Limb (tissue), 2 donors: Measurements from ENCODE around the gene FAAH.
A peak's percentile ranks its signal among the peaks of the same experiment; 100 is the strongest.
"Not testable (repeated sequence)": the region's sequence is repeated elsewhere in the genome, so short reads cannot be mapped to it uniquely, and the experiment has no call there.

Experiments
- DNase-seq, 2 donors: peaks; one replicate each; pipeline ENCODE4 v3.0.0-alpha.2; 2016; ENCODE audit errors: extremely low spot score in 2 of 2

FAAH gene

DNA sequence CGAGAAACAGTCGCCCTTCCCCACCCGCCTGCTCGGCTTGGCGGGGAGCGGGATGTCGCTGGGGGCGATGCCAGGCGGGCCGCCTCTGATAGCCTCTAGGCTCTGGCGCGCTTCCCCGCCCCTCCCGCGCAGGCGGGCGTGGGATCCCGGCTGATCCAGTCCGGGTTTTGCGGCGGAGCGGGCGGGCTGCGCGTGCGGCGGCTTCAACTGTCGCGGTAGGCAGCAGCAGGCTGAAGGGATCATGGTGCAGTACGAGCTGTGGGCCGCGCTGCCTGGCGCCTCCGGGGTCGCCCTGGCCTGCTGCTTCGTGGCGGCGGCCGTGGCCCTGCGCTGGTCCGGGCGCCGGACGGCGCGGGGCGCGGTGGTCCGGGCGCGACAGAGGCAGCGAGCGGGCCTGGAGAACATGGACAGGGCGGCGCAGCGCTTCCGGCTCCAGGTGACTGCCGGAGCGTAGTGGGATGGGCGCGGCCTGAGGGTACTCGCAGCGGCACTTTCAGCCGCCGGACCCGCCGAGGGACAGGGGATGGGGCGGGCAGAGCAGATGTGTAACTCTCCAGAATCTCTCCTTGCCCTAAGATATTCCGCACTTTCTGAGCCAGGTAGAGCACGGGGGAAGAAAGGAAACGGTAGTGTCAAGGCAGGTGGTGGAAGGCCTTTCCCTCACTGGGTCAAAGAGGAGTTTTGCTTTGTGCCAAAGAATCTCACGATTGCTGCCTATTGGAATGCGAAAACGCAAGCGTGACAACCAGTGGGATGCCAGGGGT lies at the start of gene FAAH:
FAAH (plus strand) TSS at position 210 of the 764 bp plus-strand sequence; CDS start at position 242, 32 bp downstream.
- peak; percentile 25 to 85 for DNase-seq

DNA sequence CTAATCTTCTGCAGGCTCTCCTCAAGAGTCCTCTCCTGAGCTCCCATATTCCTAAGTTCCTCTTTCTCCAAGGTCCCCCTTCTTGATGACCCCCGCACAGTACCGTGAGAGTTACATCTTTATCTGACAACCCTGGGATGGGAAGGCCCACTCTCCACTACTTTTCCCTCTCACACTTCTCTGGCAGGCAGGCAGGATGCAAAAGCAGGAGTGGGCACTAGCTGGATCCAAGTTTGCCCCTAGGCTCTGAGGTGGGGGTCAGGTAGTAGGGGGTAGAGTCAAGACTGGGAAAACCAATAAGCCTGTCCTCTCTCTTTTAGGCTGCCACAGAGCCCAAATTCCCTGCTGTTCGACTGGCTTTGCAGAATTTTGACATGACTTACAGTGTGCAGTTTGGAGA lies 49.6 kb upstream of the FAAH start:
- DNase-seq = no peak

- no peak for DNase-seq
These were observed 48.8 kb upstream of the FAAH start for GRCh38 chr1:46345281-46345680.

- DNase-seq = no peak
These were observed 41.8 kb upstream of the FAAH start for GRCh38 chr1:46352363-46352762.

DNA sequence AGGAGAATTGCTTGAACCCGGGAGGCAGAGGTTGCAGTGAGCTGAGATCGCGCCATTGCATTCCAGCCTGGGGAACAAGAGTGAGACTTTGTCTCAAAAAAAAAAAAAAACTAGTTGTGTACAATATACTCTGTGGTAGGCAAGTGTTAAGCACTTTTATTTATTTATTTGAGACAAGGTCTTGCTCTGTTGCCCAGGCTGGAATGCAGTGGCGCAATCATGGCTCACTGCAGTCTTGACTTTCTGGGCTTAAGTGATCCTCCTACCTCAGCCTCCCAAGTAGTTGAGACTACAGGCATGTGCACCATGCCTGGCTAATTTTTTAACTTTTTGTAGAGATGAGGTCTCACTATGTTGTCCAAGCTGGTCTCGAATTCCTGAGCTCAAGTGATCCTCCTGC lies 38.2 kb upstream of the FAAH start:
- DNase-seq = not testable (repeated sequence)

GRCh38 chr1:46362158-46362557 lies 32.0 kb upstream of the FAAH start:
- no peak for DNase-seq

- DNase-seq = no peak
These were observed 31.0 kb upstream of the FAAH start for GRCh38 chr1:46363121-46363520.

GRCh38 chr1:46364612-46365011 lies 29.5 kb upstream of the FAAH start:
- no peak for DNase-seq

- not testable (repeated sequence) for DNase-seq
These were observed 28.3 kb upstream of the FAAH start for GRCh38 chr1:46365796-46366195.

GRCh38 chr1:46367072-46367471 lies 27.0 kb upstream of the FAAH start:
- DNase-seq = no peak

GRCh38 chr1:46367701-46368100 lies 26.4 kb upstream of the FAAH start:
- not testable (repeated sequence) for DNase-seq

DNA sequence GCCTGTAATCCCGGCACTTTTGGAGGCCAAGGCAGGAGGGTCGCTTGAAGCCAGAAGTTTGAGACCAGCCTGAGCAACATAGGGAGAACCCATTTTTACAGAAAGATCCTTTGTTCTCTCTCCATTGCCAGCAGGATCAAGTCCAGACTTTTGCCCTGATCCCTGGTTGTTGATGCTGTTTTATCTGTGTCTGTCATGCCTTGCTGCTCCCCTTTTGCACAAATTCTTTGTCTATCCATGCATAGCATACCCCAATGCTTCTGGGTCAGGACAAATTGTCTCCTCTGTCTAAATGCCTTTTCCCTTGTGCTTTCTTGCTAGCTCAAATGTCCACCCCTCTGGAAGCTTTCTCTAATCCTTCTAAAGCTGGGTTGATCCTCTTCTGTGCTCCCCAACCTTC lies 25.3 kb upstream of the FAAH start:
- DNase-seq = no peak

DNA sequence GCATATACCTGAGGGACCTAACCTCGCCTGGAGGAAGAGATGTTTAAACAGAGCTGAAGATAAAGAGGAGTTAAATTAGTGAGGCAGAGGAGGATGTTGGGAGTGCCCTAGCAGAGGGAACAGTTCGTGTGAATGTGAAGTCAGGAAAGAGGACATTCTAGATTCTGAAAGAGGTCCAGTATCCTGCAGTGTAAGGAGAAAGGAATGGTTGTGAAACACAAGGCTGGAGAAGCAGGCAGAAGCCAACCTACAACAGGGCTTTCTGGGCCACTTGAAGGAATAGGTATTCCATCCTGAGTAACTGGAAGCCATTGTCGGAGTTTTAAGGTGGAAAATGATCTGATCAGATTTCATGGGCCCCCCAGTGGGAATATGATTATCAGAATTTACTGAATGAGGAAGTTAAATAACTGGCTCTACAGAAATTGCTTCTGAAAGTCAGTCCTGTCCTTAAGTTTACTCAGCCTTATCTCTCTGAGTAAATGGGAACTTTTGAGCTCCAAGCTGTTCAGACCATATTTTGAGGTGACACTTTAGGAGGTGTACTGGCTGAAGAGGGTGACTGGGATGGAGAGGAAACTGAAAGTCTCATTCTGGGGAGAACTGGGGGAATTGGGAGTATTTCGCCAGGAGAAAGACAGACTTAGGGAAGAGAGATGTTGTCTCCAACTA lies 24.4 kb upstream of the FAAH start:
- no peak for DNase-seq

GRCh38 chr1:46370214-46370633 lies 23.9 kb upstream of the FAAH start:
- no peak for DNase-seq

GRCh38 chr1:46372431-46372830 lies 21.7 kb upstream of the FAAH start:
- DNase-seq = no peak

GRCh38 chr1:46379996-46380395 lies 14.1 kb upstream of the FAAH start:
- no peak for DNase-seq

DNA sequence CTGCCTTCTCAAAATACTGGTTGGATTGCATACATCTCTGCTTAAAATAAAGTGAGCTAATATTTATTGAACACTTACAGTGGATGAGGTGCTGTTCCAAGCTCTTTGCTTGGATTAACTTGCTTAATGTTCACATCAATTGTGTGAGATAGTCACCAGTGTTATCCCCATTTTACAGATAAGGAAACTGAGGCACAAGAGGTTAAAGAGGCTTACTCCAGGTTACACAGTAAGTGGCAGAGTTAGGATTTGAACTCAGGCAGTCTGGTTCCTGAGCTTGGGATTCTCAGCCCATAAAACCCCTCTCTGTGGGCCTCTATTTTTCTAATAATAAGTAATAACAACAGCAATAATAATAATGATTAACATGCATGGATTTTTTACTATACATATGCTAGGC lies 13.6 kb upstream of the FAAH start:
- DNase-seq = no peak

DNA sequence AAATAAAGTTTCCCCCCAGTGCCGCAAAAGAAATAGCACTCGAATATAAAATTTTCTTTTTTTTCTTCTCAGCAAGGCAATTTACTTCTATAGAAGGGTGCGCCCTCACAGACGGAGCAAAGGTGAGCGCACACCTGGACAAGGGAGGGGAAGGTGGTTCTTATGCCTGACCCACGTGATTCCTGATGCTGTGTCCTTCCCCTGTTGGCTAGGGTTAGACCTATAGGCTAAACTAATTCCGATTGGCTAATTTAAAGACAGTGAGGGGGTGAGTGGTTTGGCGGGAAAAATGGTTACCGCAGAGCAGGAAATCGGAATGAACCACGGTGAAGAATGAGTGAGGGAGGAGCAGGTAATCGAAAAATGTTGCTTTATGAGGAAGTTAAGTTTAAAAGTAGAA lies 607 bp upstream of the FAAH start:
- DNase-seq = no peak

GRCh38 chr1:46394872-46395465 lies 852 bp downstream of the FAAH start:
- no peak for DNase-seq

GRCh38 chr1:46396441-46397398 lies 2.6 kb downstream of the FAAH start:
- DNase-seq = no peak

GRCh38 chr1:46399307-46399706 lies 5.2 kb downstream of the FAAH start:
- DNase-seq = no peak
